Stimulated activated CD8-positive, alpha-beta memory T cell treated with anti-CD3 and anti-CD28 coated beads, Interleukin-4, amount 100 ng/mL, for 4 hours (primary cell): ENCODE data around the gene PTGIS.

Experiments
- DNase-seq, 2 donors: peaks; one replicate each; pipeline ENCODE4 v3.0.0-alpha.2; 2020; ENCODE audit warnings: low read depth in 2 of 2, low spot score in 1 of 2

The PTGIS gene

DNA sequence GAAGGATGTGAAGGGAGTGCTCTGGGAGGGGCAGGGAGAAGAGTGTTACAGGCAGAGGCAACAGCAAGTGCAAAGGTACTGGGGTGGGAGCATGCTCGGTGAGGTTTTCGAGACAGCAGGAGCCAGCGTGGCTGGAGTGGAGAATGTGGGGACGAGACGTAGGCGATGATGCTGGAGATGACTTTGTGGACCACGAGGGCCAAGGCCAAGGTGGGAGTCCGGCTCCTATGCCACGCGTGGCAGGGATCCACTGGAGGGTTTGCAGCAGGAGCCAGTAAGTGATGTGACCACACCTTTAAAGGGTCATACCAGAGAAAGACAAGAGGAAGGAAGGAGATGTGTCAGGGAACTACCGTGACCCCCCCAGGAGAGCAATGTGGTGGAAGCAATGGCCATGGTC is 7.3 kb downstream of the PTGIS start:
- DNase-seq: no peak

DNA sequence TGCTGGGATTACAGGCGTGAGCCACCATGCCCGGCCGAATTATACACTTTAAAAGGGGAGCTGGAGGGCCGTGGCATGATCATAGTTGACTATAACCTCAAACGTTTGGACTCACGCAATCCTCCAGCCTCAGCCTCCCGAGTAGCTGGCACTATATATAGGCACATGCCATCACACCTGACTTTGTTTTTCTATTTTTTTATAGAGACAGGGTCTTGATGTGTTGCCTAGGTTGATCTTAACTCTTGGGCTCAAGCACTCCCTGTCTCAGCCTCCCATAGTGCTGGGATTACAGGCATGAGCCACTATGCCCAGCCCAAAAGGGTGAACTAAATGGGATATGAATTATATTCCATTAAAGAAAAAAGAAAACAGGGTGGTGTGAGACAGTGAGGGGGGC is 7.8 kb downstream of the PTGIS start:
- no peak for DNase-seq

DNA sequence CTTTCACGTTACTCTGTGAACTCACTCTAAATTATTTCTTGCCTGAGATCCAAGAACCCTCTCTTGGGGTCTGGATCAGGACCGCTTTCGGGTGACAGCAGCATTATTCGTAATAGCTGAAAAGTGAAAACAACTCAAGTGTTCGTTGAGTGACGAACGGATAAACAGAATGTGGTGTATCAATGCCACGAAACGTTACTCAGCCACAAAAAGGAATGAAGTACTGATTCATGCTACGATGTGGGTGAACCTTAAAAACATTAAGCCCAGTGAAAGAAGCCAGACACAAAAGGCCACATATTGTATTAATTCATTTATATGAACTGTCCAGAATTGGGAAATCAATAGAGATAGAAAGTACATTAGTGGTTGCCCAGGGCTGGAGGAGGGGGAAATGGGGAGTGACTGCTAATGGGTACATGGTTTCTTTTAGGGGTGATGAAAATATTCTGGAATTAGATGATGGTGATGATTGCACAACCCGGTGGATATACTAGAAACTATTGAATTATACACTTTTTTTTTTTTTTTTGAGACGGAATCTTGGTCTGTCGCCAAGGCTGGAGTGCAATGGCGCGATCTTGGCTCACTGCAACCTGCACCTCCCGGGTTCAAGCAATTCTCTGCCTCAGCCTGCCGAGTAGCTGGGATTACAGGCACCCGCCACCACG is 8.4 kb downstream of the PTGIS start:
- no peak for DNase-seq

DNA sequence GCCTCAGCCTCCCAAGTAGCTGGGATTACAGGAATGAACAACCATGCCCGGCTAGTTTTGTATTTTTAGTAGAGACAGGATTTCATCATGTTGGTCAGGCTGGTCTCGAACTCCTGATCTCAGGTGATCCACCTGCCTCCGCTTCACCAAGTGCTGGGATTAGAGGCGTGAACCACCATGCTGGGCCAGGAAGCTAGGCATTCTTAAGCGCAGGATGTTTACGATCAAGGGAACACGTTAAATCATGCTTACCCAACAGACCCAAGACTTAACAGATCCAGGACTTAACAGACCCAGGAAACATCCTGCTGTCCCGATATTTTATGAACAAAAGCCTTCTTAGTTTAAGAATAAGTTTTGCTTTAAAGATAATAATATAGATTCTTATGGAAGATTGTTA is 9.1 kb downstream of the PTGIS start:
- no peak for DNase-seq

DNA sequence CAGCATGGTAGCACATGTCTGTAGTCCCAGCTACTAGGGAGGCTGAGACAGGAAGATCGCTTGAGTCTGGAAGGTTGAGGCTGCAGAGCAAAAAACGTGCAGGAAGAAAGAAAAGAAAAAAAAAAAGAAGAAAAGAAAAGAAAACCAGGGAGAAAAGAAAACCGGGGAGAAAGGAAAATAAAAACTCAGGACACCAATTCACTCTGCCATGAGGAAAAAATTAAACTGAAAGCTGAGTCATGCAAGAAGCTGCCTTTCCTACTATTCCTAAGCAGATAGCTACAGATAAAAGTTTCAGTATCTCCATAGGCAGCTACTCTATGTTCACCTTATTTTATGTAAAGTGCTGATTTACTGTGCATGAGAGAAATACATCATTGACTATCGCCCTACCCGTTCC is 10.5 kb downstream of the PTGIS start:
- no peak for DNase-seq

DNA sequence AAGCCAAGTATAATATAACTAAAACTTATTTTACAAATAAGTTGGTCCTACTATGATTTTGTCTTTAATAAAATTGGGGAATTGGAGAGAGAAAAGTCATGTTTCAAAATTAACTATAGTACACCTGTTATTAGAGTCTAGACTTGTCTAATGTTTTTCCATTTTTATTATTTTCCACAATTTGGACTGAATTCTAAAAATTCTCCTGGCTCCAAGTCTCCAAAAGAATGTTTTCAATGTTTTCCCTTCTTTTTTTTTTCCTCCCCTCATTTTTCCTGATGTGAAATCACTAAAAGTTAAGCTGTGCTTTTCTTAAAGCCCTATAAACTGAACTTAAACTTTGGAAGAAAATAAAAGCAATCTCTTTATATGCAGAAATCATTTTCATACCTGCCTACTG is 11.3 kb downstream of the PTGIS start:
- no peak for DNase-seq

DNA sequence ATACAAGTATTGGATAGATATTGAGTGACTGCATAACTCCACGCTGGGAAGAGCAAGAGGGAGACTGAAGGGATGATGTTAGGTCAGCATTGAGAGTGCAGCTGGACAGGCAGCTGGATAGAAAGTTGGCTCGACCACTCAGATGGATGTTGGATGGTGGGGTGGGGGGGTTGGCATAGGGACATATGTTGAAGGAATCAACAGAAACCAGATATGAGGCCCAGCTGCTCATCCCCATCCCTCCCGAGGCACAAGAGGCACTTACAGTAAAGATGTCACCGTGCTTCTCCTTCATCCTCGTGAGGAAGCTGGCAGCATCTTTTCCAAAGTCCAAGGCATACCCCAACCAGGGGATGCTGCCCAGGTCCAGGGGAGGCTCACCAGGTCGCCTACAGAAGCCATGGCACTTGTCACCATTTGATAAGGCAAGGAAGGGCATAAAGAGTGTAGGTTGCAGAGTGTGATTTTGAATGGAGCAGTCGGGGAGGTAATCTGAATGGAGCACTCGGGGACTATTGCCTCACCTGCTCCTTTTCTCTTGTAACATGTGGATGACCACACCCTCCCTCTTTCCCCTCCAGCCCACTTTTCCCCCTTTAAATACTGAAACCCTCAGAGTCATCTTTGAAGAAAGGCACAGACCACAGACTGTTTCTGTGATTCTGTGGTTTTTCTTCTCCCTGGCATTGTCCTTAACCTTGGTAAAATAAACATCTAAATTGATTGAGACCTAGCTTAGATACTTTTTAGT is 18.0 kb downstream of the PTGIS start:
- DNase-seq: no peak

DNA sequence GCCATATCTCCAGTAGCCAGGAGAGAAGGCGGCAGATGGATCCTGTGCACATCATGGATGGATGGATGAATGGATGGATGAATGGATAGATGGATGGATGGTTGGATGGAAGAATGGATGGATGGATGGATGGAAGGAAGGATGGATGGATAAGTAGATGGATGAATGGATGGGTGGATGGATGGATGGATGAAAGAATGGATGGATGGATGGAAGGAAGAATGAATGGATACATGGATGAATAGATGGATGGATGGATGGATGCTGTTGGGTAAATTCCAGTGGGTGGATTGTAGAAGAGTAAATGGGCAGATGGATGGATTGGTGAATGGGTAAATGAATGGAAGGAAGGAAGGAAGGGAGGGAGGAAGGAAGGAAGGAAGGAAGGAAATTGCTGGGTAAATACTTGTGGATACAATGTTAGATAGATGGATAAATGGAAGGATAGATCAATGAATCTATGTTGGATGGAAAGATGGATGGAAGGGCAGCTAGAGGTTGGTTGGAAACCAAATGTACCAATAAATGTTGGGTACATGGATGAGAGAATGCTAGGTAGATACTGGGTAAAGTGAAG is 19.5 kb downstream of the PTGIS start:
- DNase-seq: no peak

DNA sequence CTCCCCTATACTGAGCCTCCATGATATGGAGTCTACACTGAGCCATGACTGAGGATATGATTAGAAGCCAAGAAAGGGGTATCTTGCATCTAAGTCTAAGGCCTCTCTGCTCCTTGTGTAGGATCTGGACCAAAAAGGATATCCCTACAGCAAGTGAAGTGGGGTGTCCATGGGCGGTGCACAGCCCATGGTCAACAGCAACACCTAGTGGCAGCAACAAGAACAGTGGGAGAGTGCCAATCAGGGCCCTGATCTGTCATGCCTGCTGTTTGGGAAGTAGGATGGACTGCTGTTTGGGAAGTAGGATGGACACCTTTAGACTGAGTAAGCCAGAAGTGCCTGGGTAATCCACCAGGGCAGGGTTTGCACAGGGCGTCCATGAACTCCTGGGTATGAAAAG is 22.4 kb downstream of the PTGIS start:
- no peak for DNase-seq

DNA sequence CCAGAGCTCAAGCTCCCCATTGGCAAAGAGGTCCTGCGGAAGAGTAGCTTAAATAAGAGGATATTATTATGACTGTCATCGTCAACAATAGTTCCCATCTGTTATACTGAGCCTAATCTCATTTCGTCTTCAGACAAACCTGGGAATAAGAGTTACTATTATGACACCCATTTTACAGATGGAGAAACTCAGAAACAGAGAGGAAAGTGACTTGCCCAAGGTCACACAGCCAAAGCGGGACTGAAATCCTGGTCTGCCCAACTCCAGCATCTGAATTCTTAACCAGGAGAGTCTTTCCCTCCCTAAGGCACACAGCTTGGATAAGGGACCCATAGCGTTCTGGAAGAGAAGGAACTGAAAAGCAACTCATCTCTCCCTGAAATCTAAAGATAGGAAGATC is 23.4 kb downstream of the PTGIS start:
- DNase-seq: no peak

DNA sequence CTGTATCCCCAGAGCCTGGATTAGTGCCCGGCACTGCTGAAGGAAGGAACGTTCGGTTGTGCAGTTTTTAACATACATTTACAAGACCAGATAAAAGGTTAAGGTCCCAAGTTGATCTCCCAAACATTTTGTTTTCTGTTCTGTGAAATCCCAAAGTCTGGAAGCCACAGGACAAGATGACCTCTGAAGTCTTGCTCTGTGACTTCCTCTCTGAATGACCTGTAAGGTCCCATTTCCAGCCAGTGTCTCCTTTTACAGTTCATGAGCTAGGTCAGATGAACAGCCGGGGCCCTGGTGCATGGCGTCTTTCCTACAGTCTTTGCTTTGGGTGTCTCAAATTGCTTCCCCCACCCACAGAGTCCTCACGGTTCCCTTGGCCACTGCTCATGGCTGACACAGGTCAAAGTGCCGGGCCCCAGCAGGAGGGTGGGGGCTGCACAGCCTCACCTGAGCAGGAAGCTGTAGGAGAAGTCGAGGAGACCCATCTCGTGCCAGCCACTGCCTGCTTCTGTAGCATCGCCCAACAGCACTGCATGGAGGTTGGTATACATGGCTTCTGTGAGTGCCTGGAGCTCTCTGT is 24.0 kb downstream of the PTGIS start:
- DNase-seq: no peak

DNA sequence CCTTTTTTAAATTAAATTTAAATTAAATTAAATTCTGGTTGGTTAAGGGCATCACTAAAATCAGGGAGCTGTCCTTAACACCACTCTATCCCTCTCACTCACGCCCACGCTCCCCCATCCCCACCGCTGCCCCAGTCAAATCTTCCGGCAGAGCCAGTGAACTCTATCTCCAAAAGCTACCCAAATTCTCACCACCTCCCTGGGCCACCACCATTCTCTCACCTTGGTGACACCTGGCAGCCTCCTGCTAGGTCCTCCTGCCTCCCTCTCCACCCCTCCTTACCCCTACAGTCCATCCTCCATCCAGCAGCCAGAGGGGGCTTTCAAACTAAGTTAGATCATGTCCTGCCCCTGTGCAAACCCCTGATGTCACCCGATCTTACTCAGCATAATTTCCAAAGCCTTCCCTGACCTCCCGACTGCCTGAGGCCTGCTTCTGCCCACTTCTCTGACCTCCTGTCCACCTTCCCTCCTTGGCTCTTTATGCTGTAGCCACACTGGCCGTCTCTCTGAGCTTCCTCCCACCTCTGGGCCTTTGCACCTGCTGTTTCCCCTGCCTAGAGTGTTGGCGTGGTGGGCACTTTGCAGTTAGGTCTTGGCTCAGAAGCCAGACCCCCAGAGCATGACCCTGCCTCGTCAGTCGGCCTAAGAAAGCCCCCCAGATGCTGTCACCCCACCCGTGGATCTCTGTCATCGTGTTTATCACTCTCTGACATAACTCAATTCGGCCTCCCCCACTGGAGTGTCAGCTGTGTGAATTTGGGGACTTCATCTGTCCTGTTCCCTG is 24.7 kb downstream of the PTGIS start:
- no peak for DNase-seq

DNA sequence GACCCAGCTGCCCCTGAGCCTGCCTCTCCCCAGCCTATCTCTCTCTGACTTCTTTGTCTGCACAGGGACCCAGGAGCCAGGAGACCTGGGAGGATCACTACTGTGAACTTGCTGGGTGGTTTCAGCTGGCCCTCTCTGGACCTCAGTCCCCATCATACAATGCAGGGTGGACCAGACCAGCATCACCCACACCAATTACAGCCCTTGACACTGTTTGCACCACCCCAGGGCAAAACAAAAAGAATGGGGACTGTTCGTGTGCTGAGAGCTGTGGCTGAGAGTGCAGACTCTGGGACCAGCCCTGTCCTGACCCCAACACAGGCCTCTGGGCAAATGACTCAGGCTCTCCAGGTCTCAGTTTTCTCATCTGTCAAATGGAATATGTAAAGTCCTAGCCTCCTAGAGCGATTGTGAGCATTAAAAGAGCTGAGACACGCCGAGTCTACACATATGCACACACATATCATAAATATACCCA is 25.4 kb downstream of the PTGIS start:
- no peak for DNase-seq

DNA sequence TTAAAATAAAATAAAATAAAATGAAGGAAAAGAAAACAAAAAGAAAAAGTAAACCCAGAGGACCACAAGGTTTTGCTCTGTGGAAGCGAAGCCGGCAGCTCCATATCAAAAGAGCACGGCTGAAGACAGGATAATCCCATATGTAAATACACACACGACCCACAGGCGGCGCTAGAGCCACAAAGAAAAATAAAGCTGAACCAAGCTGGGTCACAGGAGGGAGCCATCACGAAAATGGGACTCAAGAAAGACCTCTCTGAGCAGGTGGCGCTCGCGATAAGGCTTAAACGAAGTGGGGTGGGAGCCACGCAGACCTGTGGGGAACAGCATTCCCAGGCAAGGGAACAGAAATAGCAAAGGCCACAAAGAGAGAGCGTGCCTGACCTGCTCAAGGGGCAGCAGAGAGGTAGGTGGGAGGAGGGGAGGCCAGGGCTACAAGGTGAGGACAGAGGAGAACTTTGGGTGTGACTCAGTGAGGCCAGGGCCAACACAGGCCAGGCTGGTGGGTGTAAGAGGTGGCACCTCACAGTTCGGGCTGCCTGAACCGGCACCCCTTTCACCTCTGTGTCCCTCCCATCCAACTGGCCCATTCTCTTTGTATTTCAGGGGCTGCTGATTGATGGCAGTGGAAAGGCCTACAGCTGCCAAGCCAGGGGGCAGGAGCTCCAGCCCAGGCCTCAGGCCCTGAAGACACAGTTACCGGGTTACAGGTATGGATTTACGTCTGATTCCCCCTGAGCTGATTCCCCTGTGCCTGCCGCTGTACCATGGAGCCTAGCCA is 26.0 kb downstream of the PTGIS start:
- DNase-seq: peak; percentile 27 to 50

DNA sequence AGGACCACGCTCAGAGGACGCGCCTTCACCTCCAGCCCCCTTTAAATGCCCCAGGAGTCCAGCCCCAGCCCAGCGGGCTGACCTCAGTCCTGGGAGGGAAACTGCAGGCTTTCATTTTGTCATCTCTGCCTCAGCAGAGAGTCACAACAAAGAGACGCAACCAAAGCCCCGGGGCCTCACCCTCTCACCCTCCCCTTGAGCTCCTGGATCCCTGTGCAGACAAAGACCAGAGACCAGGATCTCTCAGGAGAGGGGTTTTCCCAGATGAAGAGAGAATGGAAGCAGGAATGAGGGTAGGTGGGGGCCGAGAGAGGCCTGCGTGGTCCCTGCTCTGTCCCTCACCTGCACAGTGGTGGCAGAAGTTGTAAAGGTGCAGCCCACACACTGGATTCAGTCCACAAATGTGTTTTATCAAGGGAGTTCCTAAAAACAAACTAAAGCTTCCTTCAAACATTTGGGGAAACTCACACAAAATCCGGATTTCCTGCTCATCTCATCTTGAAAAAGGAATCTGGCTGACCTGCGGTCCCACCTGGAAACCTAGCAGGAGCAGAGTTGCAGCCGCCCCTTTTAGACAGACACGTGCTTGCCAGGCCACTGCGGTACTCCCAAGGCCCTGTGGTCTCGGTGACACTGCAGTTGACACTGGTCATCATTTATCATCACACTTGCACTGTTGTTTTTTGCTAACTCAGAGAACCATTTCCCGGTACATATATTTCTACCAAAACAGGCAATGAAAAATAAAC is 27.1 kb downstream of the PTGIS start:
- DNase-seq: no peak

DNA sequence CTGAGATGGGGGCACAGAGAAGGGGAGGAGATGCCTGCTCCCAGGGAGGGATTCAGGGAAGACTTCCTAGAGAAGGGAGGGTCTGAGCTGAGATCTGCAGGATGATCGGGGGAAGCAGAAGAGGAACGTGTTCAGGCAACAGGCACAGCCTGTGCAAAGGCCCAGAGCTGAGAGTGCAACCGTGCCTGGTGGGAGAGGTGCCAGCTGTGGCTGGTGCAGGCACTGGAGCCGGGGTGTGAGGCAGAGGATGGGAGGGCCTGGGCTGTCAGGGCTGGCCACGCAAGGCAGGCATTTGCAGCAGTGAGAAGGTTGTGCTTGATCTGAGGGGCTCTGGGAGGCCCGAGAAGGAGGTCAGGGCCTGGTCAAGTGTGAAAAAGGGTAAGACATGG is 27.7 kb downstream of the PTGIS start:
- no peak for DNase-seq

DNA sequence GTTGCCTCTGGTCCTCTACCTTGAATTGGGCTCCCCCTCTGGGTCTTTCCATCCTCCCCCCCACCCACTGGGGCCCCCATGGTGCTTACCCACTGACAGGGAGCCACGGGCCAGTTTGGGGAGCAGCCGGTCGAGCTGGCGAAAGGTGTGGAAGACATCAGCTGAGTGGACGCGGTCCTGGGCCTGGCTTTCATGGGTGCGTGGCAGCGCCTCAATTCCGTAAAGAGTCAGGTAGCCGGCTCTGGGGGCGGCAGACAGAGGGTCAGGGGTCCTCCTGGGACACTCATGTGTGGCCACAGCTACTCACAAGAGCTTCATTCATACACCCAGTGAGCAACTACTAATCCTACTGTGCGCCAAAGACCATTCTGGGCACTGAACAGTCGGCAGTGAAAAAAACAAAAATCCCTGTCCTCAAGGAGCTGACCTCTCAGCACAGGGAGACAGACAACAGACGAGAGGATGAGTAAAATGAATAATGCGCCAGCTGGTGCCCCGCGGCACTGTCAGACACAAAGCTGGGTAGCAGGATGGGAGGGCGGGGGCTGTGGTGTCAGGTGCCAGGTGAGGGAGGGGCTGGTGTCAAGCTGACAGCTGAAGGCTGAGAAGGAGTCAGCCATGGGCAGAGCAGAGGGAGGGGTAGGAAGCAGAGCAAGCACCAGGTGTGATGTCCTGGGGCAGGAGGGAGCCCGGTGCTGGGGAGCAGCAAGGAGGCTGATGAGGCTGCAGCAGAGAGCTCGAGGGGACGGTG is 28.3 kb downstream of the PTGIS start:
- DNase-seq: no peak

DNA sequence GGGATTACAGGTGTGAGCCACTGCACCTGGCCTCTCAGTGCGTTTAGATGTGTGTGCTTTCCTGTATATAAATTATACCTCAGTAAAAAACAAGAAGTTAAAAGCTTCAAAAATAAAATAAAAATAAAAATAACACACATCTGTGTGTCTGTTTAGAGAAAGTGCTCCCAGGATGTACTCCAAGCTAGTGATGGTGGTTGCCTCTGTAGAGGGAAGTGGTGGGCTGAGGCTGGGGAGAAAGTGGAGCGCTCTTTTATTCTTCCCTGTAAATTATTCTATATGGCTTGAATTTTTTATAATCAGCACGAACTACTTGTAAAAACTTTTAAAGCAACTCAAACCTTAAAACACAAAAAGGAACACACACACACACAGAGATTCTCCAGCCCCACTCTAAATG is 29.0 kb downstream of the PTGIS start:
- no peak for DNase-seq

DNA sequence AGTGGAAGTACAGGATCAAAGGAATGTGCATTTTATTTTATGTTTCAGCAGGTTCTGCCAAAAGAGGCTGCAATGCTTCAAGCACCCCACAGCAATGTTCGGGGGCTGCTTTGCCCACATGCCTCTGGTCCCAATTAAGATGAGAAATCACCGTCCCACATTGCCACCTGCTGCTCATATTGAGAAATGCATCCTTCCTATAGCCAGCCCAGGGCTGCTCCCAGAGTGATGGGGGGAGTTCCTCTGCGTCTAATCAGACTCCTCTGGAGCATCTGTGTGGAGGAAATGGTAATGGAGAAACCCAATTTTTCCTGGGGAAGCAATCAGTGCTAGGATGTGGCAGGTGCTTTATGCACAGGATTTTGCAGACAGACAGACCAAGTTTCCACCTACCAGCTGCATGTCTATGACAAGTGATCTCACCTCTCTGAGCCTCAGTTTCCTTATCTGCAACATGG is 33.7 kb downstream of the PTGIS start:
- DNase-seq: peak; percentile 12 to 38
